ENCODE measurements around the gene TGIF2.
A peak's percentile ranks its signal among the peaks of the same experiment; 100 is the strongest.

Gene TGIF2

GRCh38 chr20:36573798-36574365, 485 bp downstream of the TGIF2 start:
- Histone ChIP-seq H3K27ac (peak overlapping the region; percentile 65 to 97 (median 90)), H3K4me3 (peak overlapping the region; percentile 54 to 90 (median 75))

GRCh38 chr20:36574366-36575135, 1.2 kb downstream of the TGIF2 start:
- Histone ChIP-seq H3K4me3 (peak overlapping the region; percentile 54 to 90 (median 75)), H3K27ac (peak overlapping the region; percentile 65 to 97 (median 90))

- H3K27ac ChIP-seq: peak overlapping the region in 1 of 21 experiments; percentile 90
These were observed 2.7 kb downstream of the TGIF2 start for GRCh38 chr20:36576081-36576445.

GRCh38 chr20:36578356-36579041, 5.1 kb downstream of the TGIF2 start:
- no peak overlapping the region for H3K27ac ChIP-seq

More at GRCh38 chr20:36576081-36576445, 2.7 kb downstream of the TGIF2 start:
- H3K4me3 ChIP-seq: no peak overlapping the region

GRCh38 chr20:36579996-36580545, 6.7 kb downstream of the TGIF2 start:
- H3K4me3 ChIP-seq: no peak overlapping the region
- no peak overlapping the region for H3K27ac ChIP-seq

More at GRCh38 chr20:36578356-36579041, 5.1 kb downstream of the TGIF2 start:
- H3K4me3 ChIP-seq: no peak overlapping the region

GRCh38 chr20:36582322-36582721, 8.9 kb downstream of the TGIF2 start:
- H3K27ac ChIP-seq: peak overlapping the region in 2 of 21 experiments; percentile 49 to 59
- H3K4me3 ChIP-seq: no peak overlapping the region

GRCh38 chr20:36582821-36583220, 9.4 kb downstream of the TGIF2 start:
- H3K4me3 ChIP-seq: no peak overlapping the region
- peak overlapping the region in 2 of 21 experiments; percentile 49 to 59 for H3K27ac ChIP-seq

- Histone ChIP-seq H3K4me3 (no peak overlapping the region), H3K27ac (no peak overlapping the region)
These were observed 10.7 kb downstream of the TGIF2 start for GRCh38 chr20:36584018-36584481.

- Histone ChIP-seq H3K27ac (peak overlapping the region in 7 of 21 experiments; percentile 4 to 66 (median 34)), H3K4me3 (no peak overlapping the region)
These were observed 12.2 kb downstream of the TGIF2 start for GRCh38 chr20:36585410-36586125.

GRCh38 chr20:36587388-36588070, 14.1 kb downstream of the TGIF2 start:
- no peak overlapping the region for H3K27ac ChIP-seq
- no peak overlapping the region for H3K4me3 ChIP-seq

- peak overlapping the region in 1 of 21 experiments; percentile 56 for H3K27ac ChIP-seq
- no peak overlapping the region for H3K4me3 ChIP-seq
These were observed 17.9 kb downstream of the TGIF2 start for GRCh38 chr20:36591281-36591680.

GRCh38 chr20:36591854-36592641, 18.7 kb downstream of the TGIF2 start:
- H3K27ac ChIP-seq: peak overlapping the region in 2 of 21 experiments; percentile 14 to 56
- no peak overlapping the region for H3K4me3 ChIP-seq

- no peak overlapping the region for H3K4me3 ChIP-seq
- peak overlapping the region in 3 of 21 experiments; percentile 8 to 38 (median 12) for H3K27ac ChIP-seq
These were observed 20.0 kb downstream of the TGIF2 start for GRCh38 chr20:36593347-36593929.

- H3K27ac ChIP-seq: peak overlapping the region in 1 of 21 experiments; percentile 10
- no peak overlapping the region for H3K4me3 ChIP-seq
These were observed 26.5 kb downstream of the TGIF2 start for GRCh38 chr20:36599912-36600345.

- H3K27ac ChIP-seq: no peak overlapping the region
- no peak overlapping the region for H3K4me3 ChIP-seq
These were observed 28.1 kb downstream of the TGIF2 start for GRCh38 chr20:36601540-36601939.

GRCh38 chr20:36604952-36605398, 31.6 kb downstream of the TGIF2 start:
- Histone ChIP-seq H3K27ac (peak overlapping the region in 20 of 21 experiments; percentile 81 to 96 (median 89)), H3K4me3 (peak overlapping the region; percentile 8 to 95 (median 84))

- Histone ChIP-seq H3K27ac (peak within 1 kb of the TSS; percentile 42 to 98 (median 92)), H3K4me3 (peak within 1 kb of the TSS; percentile 67 to 95 (median 86))
These were observed 32.2 kb downstream of the TGIF2 start, which contains the start of gene RAB5IF for GRCh38 chr20:36605399-36606157. Gene RAB5IF, plus strand, starts transcription at chr20:36605779. Its CDS starts 173 bp downstream, at chr20:36605952.

Data from skin epidermis (tissue), 12 donors.